VCaP (cell line): ENCODE results near the gene RNF187.

Source experiments
- H3K27ac ChIP-seq: fragments of 450-650 bp; 2 replicates; pipeline ENCODE4 v1.5.1; 2017
- CTCF ChIP-seq: fragments of 450-650 bp; conservative IDR thresholded peaks from 2 replicates; pipeline ENCODE4 v1.5.1; 2017; ENCODE audit warnings: mild to moderate bottlenecking, moderate library complexity

The RNF187 gene

GRCh38 chr1:228507961-228508652, 20.9 kb downstream of the RNF187 start:
- no peak overlapping the region for H3K27ac ChIP-seq
- no peak for TF ChIP-seq CTCF

GRCh38 chr1:228508840-228509415, 21.7 kb downstream of the RNF187 start:
- TF ChIP-seq CTCF, result no peak
- no peak overlapping the region for H3K27ac ChIP-seq

- no peak for TF ChIP-seq CTCF
- H3K27ac ChIP-seq, result no peak overlapping the region
Measured at GRCh38 chr1:228510101-228510802, 23.1 kb downstream of the RNF187 start.

- H3K27ac ChIP-seq, result no peak overlapping the region
- no peak for TF ChIP-seq CTCF
Measured at GRCh38 chr1:228510803-228511413, 23.7 kb downstream of the RNF187 start.

- H3K27ac ChIP-seq, result no peak overlapping the region
- no peak for TF ChIP-seq CTCF
Measured at GRCh38 chr1:228511546-228512445, 24.6 kb downstream of the RNF187 start.

GRCh38 chr1:228512781-228513198, 25.6 kb downstream of the RNF187 start:
- no peak overlapping the region for H3K27ac ChIP-seq
- no peak for TF ChIP-seq CTCF
